A673 (cell line): Measurements from ENCODE around the gene NETO2.
"Not testable (repeated sequence)": the region's sequence is repeated elsewhere in the genome, so short reads cannot be mapped to it uniquely, and the experiment has no call there.

Experiments
- EZH2 ChIP-seq: fragments of 200-600 bp; sonication (generic); IDR thresholded peaks from 2 replicates; pipeline ENCODE4 v1.6.1; 2017; ENCODE audit warnings: borderline replicate concordance, low read depth, mild to moderate bottlenecking, mixed read lengths, antibody characterized with exemption, low read length; ENCODE audit not compliant: poor library complexity, severe bottlenecking
- TF ChIP-seq, protein P1 (sequence below): fragments of 300-800, 200-600 bp; sonication (generic); conservative IDR thresholded peaks from 2 replicates; pipeline ENCODE4 v1.5.1; 2017; ENCODE audit warnings: low read depth, mild to moderate bottlenecking, antibody characterized with exemption, low read length, moderate library complexity, mixed read lengths

DNA sequence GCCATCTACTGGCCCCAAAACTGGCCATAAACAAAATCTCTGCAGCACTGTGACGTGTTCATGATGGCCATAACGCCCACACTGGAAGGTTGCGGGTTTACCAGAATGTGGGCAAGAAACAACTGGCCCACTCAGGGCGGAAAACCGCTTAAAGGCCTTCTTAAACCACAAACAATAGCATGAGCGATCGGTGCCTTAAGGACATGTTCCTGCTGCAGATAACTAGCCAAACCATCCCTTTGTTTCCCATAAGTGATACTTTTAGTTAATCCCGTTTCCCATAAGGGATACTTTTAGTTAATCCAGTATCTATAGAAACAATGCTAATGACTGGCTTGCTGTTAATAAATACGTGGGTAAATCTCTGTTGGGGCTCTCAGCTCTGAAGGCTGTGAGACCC lies 8.8 kb upstream of the NETO2 start:
- TF ChIP-seq, protein P1, sequence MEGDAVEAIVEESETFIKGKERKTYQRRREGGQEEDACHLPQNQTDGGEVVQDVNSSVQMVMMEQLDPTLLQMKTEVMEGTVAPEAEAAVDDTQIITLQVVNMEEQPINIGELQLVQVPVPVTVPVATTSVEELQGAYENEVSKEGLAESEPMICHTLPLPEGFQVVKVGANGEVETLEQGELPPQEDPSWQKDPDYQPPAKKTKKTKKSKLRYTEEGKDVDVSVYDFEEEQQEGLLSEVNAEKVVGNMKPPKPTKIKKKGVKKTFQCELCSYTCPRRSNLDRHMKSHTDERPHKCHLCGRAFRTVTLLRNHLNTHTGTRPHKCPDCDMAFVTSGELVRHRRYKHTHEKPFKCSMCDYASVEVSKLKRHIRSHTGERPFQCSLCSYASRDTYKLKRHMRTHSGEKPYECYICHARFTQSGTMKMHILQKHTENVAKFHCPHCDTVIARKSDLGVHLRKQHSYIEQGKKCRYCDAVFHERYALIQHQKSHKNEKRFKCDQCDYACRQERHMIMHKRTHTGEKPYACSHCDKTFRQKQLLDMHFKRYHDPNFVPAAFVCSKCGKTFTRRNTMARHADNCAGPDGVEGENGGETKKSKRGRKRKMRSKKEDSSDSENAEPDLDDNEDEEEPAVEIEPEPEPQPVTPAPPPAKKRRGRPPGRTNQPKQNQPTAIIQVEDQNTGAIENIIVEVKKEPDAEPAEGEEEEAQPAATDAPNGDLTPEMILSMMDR: not testable (repeated sequence)
- TF ChIP-seq EZH2: not testable (repeated sequence)
